Measurements from ENCODE around the gene NAP1L4.

NAP1L4 gene

DNA sequence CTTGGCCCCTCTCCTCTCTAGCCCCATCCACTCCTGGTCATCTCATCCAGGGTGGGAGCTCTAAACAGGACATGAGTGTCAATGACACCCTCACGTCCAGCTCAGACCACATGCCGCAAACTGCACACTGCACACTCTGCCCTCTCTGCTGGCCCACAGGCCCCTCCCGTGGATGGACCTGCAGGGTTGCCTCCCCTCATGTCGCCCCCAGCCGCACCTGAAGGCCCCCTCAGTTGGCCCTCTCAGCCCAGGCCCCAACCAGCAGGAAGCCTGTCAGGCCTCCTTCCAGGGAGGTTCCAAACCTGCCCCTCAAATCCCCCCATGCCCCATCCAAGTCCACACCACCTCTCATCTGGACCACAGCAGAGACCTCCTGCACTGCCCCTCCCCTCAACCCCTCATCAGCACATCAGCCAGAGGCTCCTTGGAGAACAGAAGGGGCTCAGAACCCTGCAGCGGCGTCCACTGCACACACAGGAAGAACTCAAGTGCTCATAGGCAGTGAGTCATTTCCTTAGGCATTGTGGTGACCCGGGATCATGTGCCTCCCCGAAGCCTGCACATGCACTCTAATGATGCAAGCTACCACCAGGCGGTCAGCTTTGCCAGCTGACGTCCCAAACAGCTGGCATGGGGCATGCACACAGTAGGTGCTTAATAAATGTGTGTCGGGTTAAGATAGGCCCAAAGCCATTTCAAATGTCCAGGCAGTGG, 93.6 kb downstream of the NAP1L4 start:
- Histone ChIP-seq H3K4me1 (ENCODE audit: control insufficient read depth, insufficient read depth, low read length) (peaks cover 40% of the 10 kb centered on the region), H3K36me3 (ENCODE audit: control insufficient read depth, insufficient read depth, low read length) (no peaks in the 10 kb centered on the region), H3K9ac (ENCODE audit: low read length) (no peak overlapping the region), H3K9me3 (ENCODE audit: control insufficient read depth, low read length) (no peaks in the 10 kb centered on the region), H3K27me3 (ENCODE audit: control insufficient read depth, insufficient read depth, low read length) (no peaks in the 10 kb centered on the region), H3K4me3 (ENCODE audit: low read length) (no peak overlapping the region)

DNA sequence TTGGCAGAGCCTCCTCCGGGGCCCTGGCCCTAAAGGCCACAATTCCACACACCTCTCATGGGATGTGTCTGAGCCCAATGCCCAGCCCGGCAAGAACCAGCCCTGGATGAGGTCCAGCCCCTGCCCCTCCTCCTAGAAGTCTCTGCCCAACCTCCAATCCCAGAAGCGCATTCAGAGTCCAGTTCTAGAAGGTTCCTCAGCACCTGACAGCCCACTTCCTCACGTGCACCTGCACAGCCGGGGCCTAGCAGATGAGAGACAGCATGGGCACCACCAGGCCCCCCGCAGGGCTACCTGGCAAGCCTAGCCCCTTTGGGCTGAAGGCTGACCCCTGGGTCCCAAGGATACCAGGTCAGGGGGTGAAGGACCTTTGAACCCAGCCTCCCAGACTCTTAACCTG, 95.1 kb downstream of the NAP1L4 start:
- H3K36me3 ChIP-seq (ENCODE audit: control insufficient read depth, insufficient read depth, low read length) = no peaks in the 10 kb centered on the region
- no peaks in the 10 kb centered on the region for H3K27me3 ChIP-seq (ENCODE audit: control insufficient read depth, insufficient read depth, low read length)
- no peak overlapping the region for H3K4me3 ChIP-seq (ENCODE audit: low read length)
- peaks cover 40% of the 10 kb centered on the region for H3K4me1 ChIP-seq (ENCODE audit: control insufficient read depth, insufficient read depth, low read length)
- no peaks in the 10 kb centered on the region for H3K9me3 ChIP-seq (ENCODE audit: control insufficient read depth, low read length)
- no peak overlapping the region for H3K9ac ChIP-seq (ENCODE audit: low read length)

DNA sequence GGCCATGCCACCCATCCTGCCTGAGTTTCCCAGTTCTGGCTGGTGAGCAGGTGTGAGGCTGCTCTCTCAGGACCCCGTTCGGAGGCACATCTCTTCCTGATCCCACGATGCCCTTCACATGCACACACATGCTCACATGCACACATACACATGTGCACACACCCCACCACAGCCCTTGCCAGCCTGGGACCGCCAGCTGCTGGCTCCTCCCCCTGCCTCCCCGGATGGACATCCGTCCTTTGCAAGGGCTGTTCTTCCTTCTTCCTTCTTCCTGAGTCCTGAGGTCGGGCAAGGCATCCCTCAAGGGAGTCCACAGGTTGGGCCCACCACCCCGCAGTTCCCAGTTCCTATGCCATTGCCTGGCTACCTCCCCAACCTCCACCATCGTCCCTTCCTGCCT, 96.1 kb downstream of the NAP1L4 start:
- Histone ChIP-seq H3K36me3 (ENCODE audit: control insufficient read depth, insufficient read depth, low read length) (no peaks in the 10 kb centered on the region), H3K4me1 (ENCODE audit: control insufficient read depth, insufficient read depth, low read length) (peaks cover 44% of the 10 kb centered on the region), H3K27me3 (ENCODE audit: control insufficient read depth, insufficient read depth, low read length) (no peaks in the 10 kb centered on the region), H3K4me3 (ENCODE audit: low read length) (no peak overlapping the region), H3K9me3 (ENCODE audit: control insufficient read depth, low read length) (no peaks in the 10 kb centered on the region), H3K9ac (ENCODE audit: low read length) (no peak overlapping the region)
